GM19438 (cell line): Measurements from ENCODE around the gene RSPH3.
"Not testable (repeated sequence)": the region's sequence is repeated elsewhere in the genome, so short reads cannot be mapped to it uniquely, and the experiment has no call there.

Experiments
- ATAC-seq: cut with Tn5 transposase; IDR thresholded peaks from one replicate; pipeline ENCODE4 v1.9.1; 2021; ENCODE audit warnings: low read depth; ENCODE audit not compliant: unreplicated experiment

RSPH3 gene

GRCh38 chr6:158999666-159000403, at the start of gene RSPH3:
Gene RSPH3 (minus strand): TSS chr6:159000202. CDS start chr6:158999550, 652 bp downstream.
- ATAC-seq: peak; percentile 89

GRCh38 chr6:159047891-159048685, 48.1 kb upstream of the RSPH3 start:
- ATAC-seq: no peak

- no peak for ATAC-seq
Measured at GRCh38 chr6:159045801-159046200, 45.8 kb upstream of the RSPH3 start.

GRCh38 chr6:159044899-159045727, 45.1 kb upstream of the RSPH3 start, which contains the start of gene TAGAP:
Gene TAGAP (minus strand): TSS chr6:159044991. CDS start chr6:159044146, 845 bp downstream.
- ATAC-seq: peak; percentile 85

GRCh38 chr6:159043947-159044346, 43.9 kb upstream of the RSPH3 start:
- no peak for ATAC-seq

- no peak for ATAC-seq
Measured at GRCh38 chr6:159043251-159043650, 43.2 kb upstream of the RSPH3 start.

- ATAC-seq: no peak
Measured at GRCh38 chr6:159042826-159043181, 42.8 kb upstream of the RSPH3 start.

- ATAC-seq: no peak
Measured at GRCh38 chr6:159042003-159042825, 42.2 kb upstream of the RSPH3 start.

- no peak for ATAC-seq
Measured at GRCh38 chr6:159041181-159041580, 41.2 kb upstream of the RSPH3 start.

- ATAC-seq: no peak
Measured at GRCh38 chr6:159039885-159040258, 39.9 kb upstream of the RSPH3 start.

GRCh38 chr6:159038914-159039884, 39.2 kb upstream of the RSPH3 start:
- ATAC-seq: peak; percentile 78

GRCh38 chr6:159038318-159038717, 38.3 kb upstream of the RSPH3 start:
- ATAC-seq: not testable (repeated sequence)

- ATAC-seq: no peak
Measured at GRCh38 chr6:159037756-159038290, 37.8 kb upstream of the RSPH3 start.

- no peak for ATAC-seq
Measured at GRCh38 chr6:159036673-159037072, 36.7 kb upstream of the RSPH3 start.

GRCh38 chr6:159035891-159036290, 35.9 kb upstream of the RSPH3 start:
- no peak for ATAC-seq

- no peak for ATAC-seq
Measured at GRCh38 chr6:159033160-159034049, 33.4 kb upstream of the RSPH3 start.

- ATAC-seq: no peak
Measured at GRCh38 chr6:159031846-159032245, 31.8 kb upstream of the RSPH3 start.

- no peak for ATAC-seq
Measured at GRCh38 chr6:159030168-159030567, 30.2 kb upstream of the RSPH3 start.
